ENCODE data around the gene PABPC5.

PABPC5 gene

DNA sequence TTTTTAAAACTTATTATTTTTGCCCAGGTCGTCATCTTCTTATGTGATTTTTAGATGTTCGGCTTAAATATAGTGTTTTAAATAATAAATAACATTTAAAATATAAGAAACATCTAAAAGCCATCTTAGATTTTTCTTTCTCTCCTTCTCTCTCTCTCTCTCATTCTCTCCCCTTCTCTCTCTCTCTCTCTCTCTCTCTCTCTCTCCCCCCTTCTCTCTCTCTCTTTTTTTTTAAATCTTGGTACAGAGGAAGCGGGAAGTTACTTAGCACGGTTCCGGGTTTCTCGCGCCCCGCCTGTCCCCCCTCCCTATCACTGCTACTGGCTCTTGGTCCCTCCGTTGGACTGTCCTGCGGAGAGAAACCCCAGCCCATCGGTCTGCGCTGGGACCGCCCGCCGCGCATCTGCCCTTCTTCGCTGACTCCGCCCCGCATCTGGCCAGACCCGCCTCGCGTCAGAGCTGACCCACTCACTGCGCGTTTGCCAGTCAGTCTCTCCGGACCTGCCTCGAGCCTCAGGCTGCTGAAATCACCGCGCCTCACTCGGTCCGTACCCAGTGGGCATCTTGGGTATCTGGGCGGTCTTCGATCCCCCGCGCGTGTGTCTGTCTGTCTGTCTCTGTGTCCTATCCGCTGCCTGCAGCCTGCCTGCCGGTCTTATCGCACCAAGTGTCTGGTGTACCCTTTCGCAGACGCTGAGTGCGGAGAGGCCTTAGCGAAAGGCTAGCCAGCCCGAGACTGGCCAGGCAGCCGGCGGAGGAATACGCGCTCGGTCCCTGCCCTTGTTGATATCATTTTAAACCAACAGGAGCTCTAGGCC is at the start of gene PABPC5:
TSS of gene PABPC5 (plus strand) at position 489 of the 818 bp plus-strand sequence. CDS start 739 bp downstream, outside the sequence.
- DNase-seq, result no peak

DNA sequence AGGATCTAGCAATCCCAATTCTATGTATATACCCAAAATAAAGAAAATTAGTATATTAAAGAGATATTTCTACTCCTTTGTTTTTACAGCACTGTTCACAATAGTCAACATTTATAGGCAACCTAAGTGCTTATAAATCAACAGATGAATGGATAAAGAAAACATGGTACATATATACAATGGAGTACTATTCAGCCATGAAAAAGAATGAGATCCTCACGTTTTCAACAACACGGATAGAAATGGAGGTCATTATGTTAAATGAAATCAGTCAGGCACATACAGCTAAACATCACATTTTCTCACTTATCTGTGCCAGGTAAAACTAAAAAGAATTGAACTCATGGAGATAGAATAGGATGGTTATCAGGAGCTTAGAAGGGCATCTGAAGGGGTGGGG is 45.6 kb upstream of the PABPC5 start:
- DNase-seq, result no peak

- DNase-seq, result no peak
These were observed 19.9 kb upstream of the PABPC5 start for GRCh38 chrX:91414713-91415112.

- DNase-seq, result no peak
These were observed 756 bp downstream of the PABPC5 start for GRCh38 chrX:91435395-91435794.
